SK-N-SH (cell line): Measurements from ENCODE around the gene ADCY1. TPM values are rescaled to one million over a fixed set of nuclear protein-coding genes. Genes with fewer than 3 reads are reported as not detected.

ENCODE experiments used
- CTCF ChIA-PET: fragments of 300-600, 350-600 bp; formaldehyde crosslinking; extraction: SDS; loops from one replicate; lab custom pipeline; 2021; lab: Yijun Ruan, JAX
- POLR2A ChIA-PET: fragments of 350-600 bp; sonication (Branson Sonifier 250); formaldehyde crosslinking; extraction: SDS; loops from one replicate; lab custom pipeline; 2020; ENCODE audit warnings: antibody characterized with exemption, inconsistent platforms; lab: Yijun Ruan, JAX
- DNase-seq: peaks from one replicate; pipeline ENCODE4 v3.0.0; 2012
- H2AFZ ChIP-seq: fragments of 200-600 bp; sonication (generic); 2 replicates; pipeline ENCODE4 v1.8.1; 2016; ENCODE audit warnings: antibody characterized with exemption, mild to moderate bottlenecking, low read depth
- H3F3A ChIP-seq: fragments of 200-600 bp; sonication (generic); replicated peaks from 2 replicates; pipeline ENCODE3; 2016; ENCODE audit warnings: antibody characterized with exemption, mild to moderate bottlenecking; ENCODE audit not compliant: insufficient read depth
- H3K27ac ChIP-seq, 2 experiments: fragments of 200-500 bp in 1 of 2; fragments of 200-600 bp in 1 of 2; sonication (Bioruptor generic) in 1 of 2; sonication (generic), shearing (Covaris generic) in 1 of 2; 2 replicates each; pipeline versions ENCODE4 v1.5.1 to v1.6.1; 2014 to 2016; ENCODE audit warnings: low read depth in 2 of 2, inconsistent platforms in 1 of 2, low read length in 1 of 2, mild to moderate bottlenecking in 1 of 2, mixed read lengths in 1 of 2
- H3K27me3 ChIP-seq: fragments of 200-600 bp; sonication (generic), shearing (Covaris generic); 2 replicates; pipeline ENCODE4 v1.6.1; 2016; ENCODE audit warnings: mixed run types; ENCODE audit not compliant: insufficient read depth
- H3K36me3 ChIP-seq, 2 experiments: fragments of 200-500 bp in 1 of 2; fragments of 200-600 bp in 1 of 2; sonication (Bioruptor generic) in 1 of 2; sonication (generic) in 1 of 2; replicated peaks in 1 of 2; 2 replicates each; pipeline versions ENCODE3 to v1.5.1; 2014 to 2016; ENCODE audit warnings: low read length in 1 of 2, mild to moderate bottlenecking in 1 of 2; ENCODE audit not compliant: insufficient read depth in 2 of 2, control insufficient read depth in 1 of 2
- H3K4me1 ChIP-seq, 2 experiments: fragments of 200-500 bp in 1 of 2; fragments of 200-600 bp in 1 of 2; sonication (Bioruptor generic) in 1 of 2; sonication (generic), shearing (Covaris generic) in 1 of 2; 2 replicates each; pipeline versions ENCODE4 v1.5.1 to v1.6.1; 2014 to 2016; ENCODE audit warnings: low read depth in 1 of 2, low read length in 1 of 2, mixed run types in 1 of 2; ENCODE audit not compliant: insufficient read depth in 2 of 2, control insufficient read depth in 1 of 2
- H3K4me2 ChIP-seq: fragments of 200-600 bp; sonication (generic), shearing (Covaris generic); 2 replicates; pipeline ENCODE4 v1.6.1; 2017; ENCODE audit warnings: mixed run types
- H3K4me3 ChIP-seq, 2 experiments: fragments of 200-500 bp in 1 of 2; fragments of 200-600 bp in 1 of 2; sonication (Bioruptor generic) in 1 of 2; sonication (generic), shearing (Covaris generic) in 1 of 2; 2 replicates each; pipeline versions ENCODE4 v1.5.1 to v1.8.1; 2014 to 2016; ENCODE audit warnings: low read depth in 2 of 2, inconsistent platforms in 1 of 2, low read length in 1 of 2, mild to moderate bottlenecking in 1 of 2, mixed read lengths in 1 of 2, moderate library complexity in 1 of 2
- H3K79me2 ChIP-seq: fragments of 200-600 bp; sonication (generic); 2 replicates; pipeline ENCODE4 v1.8.1; 2017; ENCODE audit warnings: mild to moderate bottlenecking; ENCODE audit not compliant: insufficient read depth
- H3K9ac ChIP-seq: fragments of 200-600 bp; sonication (generic); 2 replicates; pipeline ENCODE4 v1.6.1; 2017; ENCODE audit warnings: mixed run types
- H3K9me2 ChIP-seq: fragments of 200-600 bp; sonication (generic); 2 replicates; pipeline ENCODE4 v1.6.1; 2017; ENCODE audit warnings: mixed run types
- H3K9me3 ChIP-seq: fragments of 200-600 bp; sonication (generic); 2 replicates; pipeline ENCODE4 v1.6.1; 2017; ENCODE audit warnings: mixed run types, mild to moderate bottlenecking, moderate library complexity
- H4K20me1 ChIP-seq: fragments of 200-600 bp; sonication (generic); 2 replicates; pipeline ENCODE4 v1.6.1; 2017; ENCODE audit warnings: mild to moderate bottlenecking, mixed run types; ENCODE audit not compliant: insufficient read depth
- RAD21 ChIP-seq: IDR thresholded peaks from 2 replicates; pipeline ENCODE4 v1.6.1; 2012; ENCODE audit warnings: mild to moderate bottlenecking, low read length
- RFX5 ChIP-seq: IDR thresholded peaks from 2 replicates; pipeline ENCODE4 v1.6.1; 2012; ENCODE audit warnings: mild to moderate bottlenecking, improper control_type of control experiment, low read length
- TAF1 ChIP-seq: IDR thresholded peaks from 2 replicates; pipeline ENCODE4 v1.6.1; 2012; ENCODE audit warnings: low read depth, mild to moderate bottlenecking, low read length, moderate library complexity, borderline replicate concordance
- USF1 ChIP-seq: IDR thresholded peaks from 2 replicates; pipeline ENCODE4 v1.4.0; 2012; ENCODE audit warnings: low read depth, borderline replicate concordance
- WGBS: methylation state at CpG from one replicate; pipeline ENCODE4 v1.1.6; 2017; ENCODE audit warnings: low lambda C conversion rate; 5-methylcytosine and 5-hydroxymethylcytosine counted together
- polyA plus RNA-seq, 3 experiments: library from polyadenylated mRNA; depleted of rRNA; stranded (reverse); fragments of >200 nt; gene quantifications; 2 replicates each; pipeline ENCODE4 v1.2.3, GENCODE V29; 2012
- TF ChIP-seq, protein P1 (sequence below): fragments of 150-350 bp; IDR thresholded peaks from 2 replicates; pipeline ENCODE4 v1.6.1; 2017; ENCODE audit warnings: antibody characterized with exemption, low read length, low read depth, borderline replicate concordance

Gene ADCY1
- polyA plus RNA-seq, 1 of the 3 experiments (the other 2 are of a cell fraction) = 0.16 TPM

DNA sequence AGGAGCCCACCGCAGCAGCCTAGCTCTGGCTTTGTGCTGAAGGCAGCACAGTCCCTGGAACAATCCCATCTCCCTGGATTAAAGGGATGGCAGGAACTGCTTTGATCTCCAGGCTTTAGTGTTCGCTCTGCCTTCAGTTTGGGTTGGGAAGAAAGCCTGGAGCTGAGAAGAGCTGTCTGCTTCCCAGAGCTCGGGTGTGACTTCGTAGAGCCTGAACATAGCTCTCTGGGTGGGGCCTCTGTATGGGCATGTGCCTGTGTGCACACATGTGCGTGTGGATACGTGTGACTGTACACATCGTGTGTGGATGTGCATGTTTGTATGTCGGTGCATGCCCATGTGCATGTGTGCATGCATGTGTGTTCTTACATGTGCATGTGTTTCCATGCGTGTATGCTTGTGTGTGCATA is 8.7 kb downstream of the ADCY1 start:
- Histone ChIP-seq H3K27me3 (peaks cover 5% of the 10 kb centered on the region; the same call in 1 of the 2 replicates), H3F3A (no peaks in the 10 kb centered on the region), H4K20me1 (no peaks in the 10 kb centered on the region), H3K4me1 (peaks cover 0 to 83% of the 10 kb centered on the region in 2 experiments; a peak in 2 of 4 replicates), H3K4me2 (no peak overlapping the region), H2AFZ (no peak overlapping the region), H3K79me2 (no peaks in the 10 kb centered on the region), H3K4me3 (no peak overlapping the region), H3K9me2 (no peaks in the 10 kb centered on the region), H3K9ac (no peak overlapping the region), H3K27ac (peak overlapping the region in 1 of 2 experiments; percentile 50; a peak in 2 of 4 replicates), H3K9me3 (no peaks in the 10 kb centered on the region), H3K36me3 (no peaks in the 10 kb centered on the region)
- ChIA-PET POLR2A (no interaction called here), CTCF (interaction anchor here (0.9 to 3.6 kb wide), 3 partner anchors 9 to 95 kb away, joined by 3 to 16 read pairs (median 3); no protein-coding TSS in a partner anchor)
- DNase-seq = no peak
- TF ChIP-seq, protein P1, sequence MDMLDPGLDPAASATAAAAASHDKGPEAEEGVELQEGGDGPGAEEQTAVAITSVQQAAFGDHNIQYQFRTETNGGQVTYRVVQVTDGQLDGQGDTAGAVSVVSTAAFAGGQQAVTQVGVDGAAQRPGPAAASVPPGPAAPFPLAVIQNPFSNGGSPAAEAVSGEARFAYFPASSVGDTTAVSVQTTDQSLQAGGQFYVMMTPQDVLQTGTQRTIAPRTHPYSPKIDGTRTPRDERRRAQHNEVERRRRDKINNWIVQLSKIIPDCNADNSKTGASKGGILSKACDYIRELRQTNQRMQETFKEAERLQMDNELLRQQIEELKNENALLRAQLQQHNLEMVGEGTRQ = no peak
- TF ChIP-seq RFX5 (no peak), RAD21 (no peak)
- 53% methylated on average over 9 of the region's 9 CpGs for WGBS

- CTCF ChIA-PET = interaction anchor here (0.9 to 3.6 kb wide), 3 partner anchors 9 to 95 kb away, joined by 3 to 16 read pairs (median 3); no protein-coding TSS in a partner anchor
Measured at GRCh38 chr7:45583296-45583695, 9.1 kb downstream of the ADCY1 start.

More at GRCh38 chr7:45583296-45583695, 9.1 kb downstream of the ADCY1 start:
- Histone ChIP-seq H3K4me3 (no peak overlapping the region), H2AFZ (no peak overlapping the region), H3K9ac (no peak overlapping the region), H3K4me2 (no peak overlapping the region), H3F3A (no peaks in the 10 kb centered on the region), H3K27ac (peak overlapping the region in 1 of 2 experiments; percentile 50; a peak in 1 of 4 replicates), H3K9me3 (no peaks in the 10 kb centered on the region), H3K4me1 (peaks cover 0 to 82% of the 10 kb centered on the region in 2 experiments; a peak in 2 of 4 replicates), H3K9me2 (no peaks in the 10 kb centered on the region), H3K79me2 (no peaks in the 10 kb centered on the region), H4K20me1 (no peaks in the 10 kb centered on the region), H3K36me3 (no peaks in the 10 kb centered on the region), H3K27me3 (peaks cover under 1% of the 10 kb centered on the region; the same call in 1 of the 2 replicates)
- TF ChIP-seq TAF1 = no peak
- TF ChIP-seq USF1 = no peak
- no peak for DNase-seq
- 77% methylated on average over 2 of the region's 2 CpGs for WGBS
- POLR2A ChIA-PET = no interaction called here
